GM18873 (cell line): ENCODE measurements around the gene OPCML.

Experiments
- ATAC-seq: cut with Tn5 transposase; IDR thresholded peaks from one replicate; pipeline ENCODE4 v1.9.1; 2021; ENCODE audit warnings: mild to moderate bottlenecking, moderate library complexity, moderate number of reproducible peaks; ENCODE audit not compliant: unreplicated experiment, low FRiP score

OPCML gene

GRCh38 chr11:132840191-132840590 lies 692.1 kb downstream of the OPCML start:
- ATAC-seq = no peak

GRCh38 chr11:132839236-132839945 lies 692.9 kb downstream of the OPCML start:
- ATAC-seq = no peak

- ATAC-seq = no peak
Observed at GRCh38 chr11:132838627-132839026, 693.7 kb downstream of the OPCML start.

- ATAC-seq = no peak
Observed at GRCh38 chr11:132831272-132831671, 701.0 kb downstream of the OPCML start.

GRCh38 chr11:132824642-132825041 lies 707.7 kb downstream of the OPCML start:
- ATAC-seq = no peak

- ATAC-seq = no peak
Observed at GRCh38 chr11:132822276-132822675, 710.0 kb downstream of the OPCML start.

- ATAC-seq = no peak
Observed at GRCh38 chr11:132821499-132821898, 710.8 kb downstream of the OPCML start.

- no peak for ATAC-seq
Observed at GRCh38 chr11:132821014-132821413, 711.3 kb downstream of the OPCML start.

- no peak for ATAC-seq
Observed at GRCh38 chr11:132818951-132819350, 713.4 kb downstream of the OPCML start.

- ATAC-seq = no peak
Observed at GRCh38 chr11:132817387-132817786, 714.9 kb downstream of the OPCML start.

GRCh38 chr11:132814410-132814809 lies 717.9 kb downstream of the OPCML start:
- no peak for ATAC-seq

GRCh38 chr11:132811649-132812048 lies 720.7 kb downstream of the OPCML start:
- ATAC-seq = no peak

- no peak for ATAC-seq
Observed at GRCh38 chr11:132809070-132809469, 723.2 kb downstream of the OPCML start.

- ATAC-seq = no peak
Observed at GRCh38 chr11:132804258-132804657, 728.0 kb downstream of the OPCML start.

GRCh38 chr11:132803436-132803835 lies 728.9 kb downstream of the OPCML start:
- no peak for ATAC-seq

- ATAC-seq = no peak
Observed at GRCh38 chr11:132802947-132803346, 729.4 kb downstream of the OPCML start.

GRCh38 chr11:132793831-132794230 lies 738.5 kb downstream of the OPCML start:
- no peak for ATAC-seq

- ATAC-seq = no peak
Observed at GRCh38 chr11:132792341-132793140, 739.8 kb downstream of the OPCML start.

- no peak for ATAC-seq
Observed at GRCh38 chr11:132790971-132791370, 741.3 kb downstream of the OPCML start.

- no peak for ATAC-seq
Observed at GRCh38 chr11:132790466-132790865, 741.8 kb downstream of the OPCML start.

- no peak for ATAC-seq
Observed at GRCh38 chr11:132788816-132789325, 743.4 kb downstream of the OPCML start.

GRCh38 chr11:132785878-132786277 lies 746.4 kb downstream of the OPCML start:
- no peak for ATAC-seq
